ENCODE data around the gene UBE2J2. TPM values are rescaled to one million over a fixed set of nuclear protein-coding genes. Genes with fewer than 3 reads are reported as not detected.
A peak's percentile ranks its signal among the peaks of the same experiment; 100 is the strongest.

Gene UBE2J2
- total RNA-seq, 2 donors from 2014 or later, result 43.1 to 83.3 TPM

- Histone ChIP-seq H3K4me1 (no peaks in the 10 kb centered on the region), H3K9ac (ENCODE audit: low read depth in 2 of 2, low read length in 2 of 2) (no peak overlapping the region), H3K27ac (no peak overlapping the region), H3K4me3 (no peak overlapping the region), H3K27me3 (peaks cover 25% of the 10 kb centered on the region), H3K36me3 (no peaks in the 10 kb centered on the region), H3K9me3 (no peaks in the 10 kb centered on the region)
- intact Hi-C loops (cut with DNase I), result no loop called here
- no peak for DNase-seq
- TF ChIP-seq, protein P1, sequence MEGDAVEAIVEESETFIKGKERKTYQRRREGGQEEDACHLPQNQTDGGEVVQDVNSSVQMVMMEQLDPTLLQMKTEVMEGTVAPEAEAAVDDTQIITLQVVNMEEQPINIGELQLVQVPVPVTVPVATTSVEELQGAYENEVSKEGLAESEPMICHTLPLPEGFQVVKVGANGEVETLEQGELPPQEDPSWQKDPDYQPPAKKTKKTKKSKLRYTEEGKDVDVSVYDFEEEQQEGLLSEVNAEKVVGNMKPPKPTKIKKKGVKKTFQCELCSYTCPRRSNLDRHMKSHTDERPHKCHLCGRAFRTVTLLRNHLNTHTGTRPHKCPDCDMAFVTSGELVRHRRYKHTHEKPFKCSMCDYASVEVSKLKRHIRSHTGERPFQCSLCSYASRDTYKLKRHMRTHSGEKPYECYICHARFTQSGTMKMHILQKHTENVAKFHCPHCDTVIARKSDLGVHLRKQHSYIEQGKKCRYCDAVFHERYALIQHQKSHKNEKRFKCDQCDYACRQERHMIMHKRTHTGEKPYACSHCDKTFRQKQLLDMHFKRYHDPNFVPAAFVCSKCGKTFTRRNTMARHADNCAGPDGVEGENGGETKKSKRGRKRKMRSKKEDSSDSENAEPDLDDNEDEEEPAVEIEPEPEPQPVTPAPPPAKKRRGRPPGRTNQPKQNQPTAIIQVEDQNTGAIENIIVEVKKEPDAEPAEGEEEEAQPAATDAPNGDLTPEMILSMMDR (IDR thresholded peaks at IDR 0.05), result no peak
These were observed 26.2 kb downstream of the UBE2J2 start for GRCh38 chr1:1247341-1247913.

GRCh38 chr1:1246577-1247340 is 26.9 kb downstream of the UBE2J2 start, which contains the start of gene C1QTNF12:
Gene C1QTNF12, minus strand, starts transcription at chr1:1246722. Its CDS starts 32 bp downstream, at chr1:1246690.
- Histone ChIP-seq H3K9ac (ENCODE audit: low read depth in 2 of 2, low read length in 2 of 2) (no peak within 1 kb of the TSS), H3K9me3 (no peaks in the 10 kb centered on the region), H3K27ac (no peak within 1 kb of the TSS), H3K36me3 (no peaks in the 10 kb centered on the region), H3K27me3 (peaks cover 25% of the 10 kb centered on the region), H3K4me3 (no peak within 1 kb of the TSS), H3K4me1 (no peaks in the 10 kb centered on the region)
- intact Hi-C loops (cut with DNase I), result no loop called here
- DNase-seq, result no peak
- TF ChIP-seq, protein P1 (IDR thresholded peaks at IDR 0.05), result no peak

- intact Hi-C loops (cut with DNase I), result no loop called here
- Histone ChIP-seq H3K27me3 (peaks cover 25% of the 10 kb centered on the region), H3K4me3 (no peak overlapping the region)
These were observed 27.7 kb downstream of the UBE2J2 start for GRCh38 chr1:1245817-1246576.

DNA sequence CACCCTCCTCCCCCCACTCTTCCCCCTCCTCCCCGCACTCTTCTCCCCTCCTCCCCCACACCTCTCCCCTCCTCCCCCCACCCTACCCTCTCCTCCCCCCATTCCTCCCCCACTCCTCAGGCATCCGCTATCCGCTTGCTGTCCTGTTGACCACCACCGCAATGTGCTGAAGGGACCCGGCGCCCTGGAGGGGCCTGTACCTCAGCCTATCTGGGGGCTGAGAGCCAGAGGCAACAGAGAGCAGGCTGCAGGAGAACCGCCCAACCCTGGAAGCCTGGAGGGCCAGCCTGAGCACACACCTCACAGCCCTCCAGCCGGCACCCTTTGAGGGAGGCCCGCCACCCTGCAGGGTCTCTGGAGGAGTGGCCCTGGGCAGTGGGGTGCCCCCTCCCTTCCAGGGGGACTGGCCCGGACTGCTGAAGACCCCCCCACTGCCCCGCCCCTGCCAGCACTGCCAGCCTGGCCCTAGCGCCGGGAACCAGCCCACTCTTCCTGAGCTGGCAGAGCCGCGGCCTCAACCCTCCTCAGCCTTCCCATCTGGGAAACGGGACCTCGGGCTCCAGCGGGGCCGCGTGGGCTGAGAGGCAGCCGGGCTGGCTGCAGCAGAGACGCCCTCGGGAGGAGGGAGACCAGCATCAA is 28.4 kb downstream of the UBE2J2 start:
- TF ChIP-seq, protein P1 (IDR thresholded peaks at IDR 0.05), result no peak
- H3K4me1 ChIP-seq, result no peaks in the 10 kb centered on the region
- no peaks in the 10 kb centered on the region for H3K9me3 ChIP-seq
- H3K27me3 ChIP-seq, result peaks cover 25% of the 10 kb centered on the region
- no peak overlapping the region for H3K9ac ChIP-seq (ENCODE audit: low read depth in 2 of 2, low read length in 2 of 2)
- no peak overlapping the region for H3K27ac ChIP-seq
- no peak overlapping the region for H3K4me3 ChIP-seq
- DNase-seq, result no peak
- no peaks in the 10 kb centered on the region for H3K36me3 ChIP-seq
- intact Hi-C loops (cut with DNase I), result no loop called here

More at GRCh38 chr1:1245817-1246576, 27.7 kb downstream of the UBE2J2 start:
- H3K9me3 ChIP-seq, result no peaks in the 10 kb centered on the region
- no peak overlapping the region for H3K9ac ChIP-seq (ENCODE audit: low read depth in 2 of 2, low read length in 2 of 2)
- TF ChIP-seq, protein P1 (IDR thresholded peaks at IDR 0.05), result no peak
- no peak overlapping the region for H3K27ac ChIP-seq
- H3K4me1 ChIP-seq, result no peaks in the 10 kb centered on the region
- no peaks in the 10 kb centered on the region for H3K36me3 ChIP-seq
- DNase-seq, result no peak

- peak overlapping the region in 1 of 2 donors; percentile 24 for H3K9ac ChIP-seq (ENCODE audit: low read depth in 2 of 2, low read length in 2 of 2)
- H3K4me1 ChIP-seq, result no peaks in the 10 kb centered on the region
- no peaks in the 10 kb centered on the region for H3K36me3 ChIP-seq
- H3K9me3 ChIP-seq, result no peaks in the 10 kb centered on the region
- no peak overlapping the region for H3K27ac ChIP-seq
- TF ChIP-seq, protein P1 (IDR thresholded peaks at IDR 0.05), result no peak
- DNase-seq, result peak; percentile 83
- H3K4me3 ChIP-seq, result peak overlapping the region; percentile 40
- peaks cover 34% of the 10 kb centered on the region for H3K27me3 ChIP-seq
- intact Hi-C loops (cut with DNase I), result no loop called here
These were observed 29.4 kb downstream of the UBE2J2 start for GRCh38 chr1:1244192-1244811.

All from colonic mucosa (tissue), 4 donors.